Uterus (tissue), 4 donors: ENCODE data around the gene S1PR3. TPM values are rescaled to one million over a fixed set of nuclear protein-coding genes. Genes with fewer than 3 reads are reported as not detected.

Experiments used
- DNase-seq, 2 donors: peaks; one replicate each; pipeline ENCODE4 v3.0.0-alpha.2; 2019 to 2020
- H3K27ac ChIP-seq, 2 donors: fragments of 200-600 bp; sonication (generic); 1 replicate in 1 of 2; 2 replicates in 1 of 2; pipeline ENCODE4 v1.5.1; 2016 to 2018
- H3K27me3 ChIP-seq, 2 donors: fragments of 200-600 bp; sonication (generic); one replicate each; pipeline ENCODE4 v1.5.1; 2018 to 2019; ENCODE audit warnings: control low read depth in 1 of 2
- H3K36me3 ChIP-seq, 2 donors: fragments of 200-600 bp; sonication (generic); one replicate each; pipeline ENCODE4 v1.5.1; 2019; ENCODE audit warnings: control low read depth in 1 of 2
- H3K4me1 ChIP-seq, 2 donors: fragments of 200-600 bp; sonication (generic); one replicate each; pipeline ENCODE4 v1.5.1; 2018 to 2019; ENCODE audit warnings: control low read depth in 1 of 2
- H3K4me3 ChIP-seq, 2 donors: fragments of 200-600 bp; sonication (generic); 1 replicate in 1 of 2; 2 replicates in 1 of 2; pipeline ENCODE4 v1.5.1; 2018 to 2019; ENCODE audit warnings: mild to moderate bottlenecking in 1 of 2
- H3K9me3 ChIP-seq, 2 donors: fragments of 200-600 bp; sonication (generic); one replicate each; pipeline ENCODE4 v1.5.1; 2019; ENCODE audit warnings: control low read depth in 1 of 2
- CTCF ChIP-seq, 4 experiments: fragments of 200-600 bp in 2 of 4; fragments of 450-650 bp in 2 of 4; sonication (generic) in 2 of 4; IDR thresholded peaks; one replicate each; pipeline ENCODE4 v1.5.1; 2016 to 2019; ENCODE audit warnings: antibody characterized with exemption in 4 of 4, mild to moderate bottlenecking in 2 of 4, moderate library complexity in 1 of 4
- POLR2A ChIP-seq, 2 donors: fragments of 450-650 bp; IDR thresholded peaks; one replicate each; pipeline ENCODE4 v1.6.1; 2016; ENCODE audit warnings: antibody characterized with exemption in 2 of 2, mild to moderate bottlenecking in 1 of 2, moderate library complexity in 1 of 2
- intact Hi-C: fragments of 100-400 bp; cut with DNase I; formaldehyde crosslinking; loops from one replicate; pipeline ENCODE4 v1.15.1; 2023; ENCODE audit warnings: low total_unique reads
- total RNA-seq, 4 donors: library from RNA; depleted of rRNA in 3 of 4; stranded (reverse); fragments of >200 nt in 3 of 4; gene quantifications; one replicate each; pipeline versions ENCODE4 v1.1.0 to v1.2.4, GENCODE V29; 2014 to 2023
- donor health status: DM: yes; HTN: yes; CAD: no.

S1PR3 gene
- total RNA-seq, 4 donors from 2014 or later: 6.4 to 57.3 (median 26.3) TPM

- H3K4me1 ChIP-seq: peaks cover 0 to 5% of the 10 kb centered on the region in 2 donors
- TF ChIP-seq CTCF (IDR thresholded peaks at IDR 0.05): no peak
- no peak for TF ChIP-seq POLR2A (IDR thresholded peaks at IDR 0.05)
- H3K36me3 ChIP-seq: no peaks in the 10 kb centered on the region
- H3K4me3 ChIP-seq: no peak overlapping the region
- DNase-seq: no peak
- no peaks in the 10 kb centered on the region for H3K27me3 ChIP-seq
- intact Hi-C loops: no loop called here
- no peaks in the 10 kb centered on the region for H3K9me3 ChIP-seq
- H3K27ac ChIP-seq: no peak overlapping the region
These were observed 14.1 kb downstream of the S1PR3 start for GRCh38 chr9:89005323-89005722.

- no peak overlapping the region for H3K4me3 ChIP-seq
- H3K4me1 ChIP-seq: no peaks in the 10 kb centered on the region
- no peaks in the 10 kb centered on the region for H3K9me3 ChIP-seq
- intact Hi-C loops: no loop called here
- no peak overlapping the region for H3K27ac ChIP-seq
- TF ChIP-seq CTCF (IDR thresholded peaks at IDR 0.05): no peak
- TF ChIP-seq POLR2A (IDR thresholded peaks at IDR 0.05): no peak
- no peaks in the 10 kb centered on the region for H3K36me3 ChIP-seq
- DNase-seq: no peak
- H3K27me3 ChIP-seq: no peaks in the 10 kb centered on the region
These were observed 15.0 kb downstream of the S1PR3 start for GRCh38 chr9:89006267-89006666.

GRCh38 chr9:89006996-89007967, 16.0 kb downstream of the S1PR3 start:
- no peak overlapping the region for H3K27ac ChIP-seq
- no peak for DNase-seq
- intact Hi-C loops: no loop called here
- H3K9me3 ChIP-seq: no peaks in the 10 kb centered on the region
- no peaks in the 10 kb centered on the region for H3K27me3 ChIP-seq
- H3K36me3 ChIP-seq: no peaks in the 10 kb centered on the region
- no peak overlapping the region for H3K4me3 ChIP-seq
- no peak for TF ChIP-seq POLR2A (IDR thresholded peaks at IDR 0.05)
- no peak for TF ChIP-seq CTCF (IDR thresholded peaks at IDR 0.05)
- no peaks in the 10 kb centered on the region for H3K4me1 ChIP-seq

GRCh38 chr9:89008055-89008743, 16.9 kb downstream of the S1PR3 start:
- TF ChIP-seq POLR2A (IDR thresholded peaks at IDR 0.05) (no peak), CTCF (IDR thresholded peaks at IDR 0.05) (no peak)
- H3K27ac ChIP-seq: no peak overlapping the region
- no peaks in the 10 kb centered on the region for H3K36me3 ChIP-seq
- DNase-seq: no peak
- H3K4me3 ChIP-seq: no peak overlapping the region
- intact Hi-C loops: no loop called here
- H3K27me3 ChIP-seq: no peaks in the 10 kb centered on the region
- H3K4me1 ChIP-seq: no peaks in the 10 kb centered on the region
- H3K9me3 ChIP-seq: no peaks in the 10 kb centered on the region
